PFSK-1 (cell line): Measurements from ENCODE around the gene CD274.

Experiments used
- FOXP2 ChIP-seq: optimal IDR thresholded peaks from 2 replicates; pipeline ENCODE3; 2011; ENCODE audit warnings: borderline replicate concordance, control low read depth, inconsistent platforms; ENCODE audit not compliant: insufficient read depth; ENCODE audit errors: extremely low read length, extremely low read depth
- POLR2AphosphoS5 ChIP-seq: IDR thresholded peaks from 2 replicates; pipeline ENCODE4 v1.6.1; 2012; ENCODE audit warnings: low read depth, mild to moderate bottlenecking, control low read depth, low read length, moderate library complexity
- SIN3A ChIP-seq: IDR thresholded peaks from 2 replicates; pipeline ENCODE4 v1.6.1; 2012; ENCODE audit warnings: mild to moderate bottlenecking, low read length, moderate library complexity, borderline replicate concordance; ENCODE audit not compliant: insufficient read depth
- TAF1 ChIP-seq: IDR thresholded peaks from 2 replicates; pipeline ENCODE4 v1.6.1; 2012; ENCODE audit warnings: low read length, control low read depth, borderline replicate concordance; ENCODE audit not compliant: insufficient read depth
- TF ChIP-seq, protein P1 (sequence below), 2 experiments: IDR thresholded peaks; 2 replicates each; pipeline versions ENCODE4 v1.6.1 to v1.8.0; 2011 to 2012; ENCODE audit warnings: low read depth in 2 of 2, low read length in 2 of 2, control low read depth in 1 of 2, inconsistent platforms in 1 of 2, mild to moderate bottlenecking in 1 of 2, moderate library complexity in 1 of 2; ENCODE audit not compliant: insufficient read depth in 1 of 2

The CD274 gene

GRCh38 chr9:5479994-5480694 lies 29.8 kb downstream of the CD274 start:
- no peak for TF ChIP-seq POLR2AphosphoS5
- no peak for TF ChIP-seq FOXP2
- TF ChIP-seq TAF1 = no peak
- TF ChIP-seq, protein P1, sequence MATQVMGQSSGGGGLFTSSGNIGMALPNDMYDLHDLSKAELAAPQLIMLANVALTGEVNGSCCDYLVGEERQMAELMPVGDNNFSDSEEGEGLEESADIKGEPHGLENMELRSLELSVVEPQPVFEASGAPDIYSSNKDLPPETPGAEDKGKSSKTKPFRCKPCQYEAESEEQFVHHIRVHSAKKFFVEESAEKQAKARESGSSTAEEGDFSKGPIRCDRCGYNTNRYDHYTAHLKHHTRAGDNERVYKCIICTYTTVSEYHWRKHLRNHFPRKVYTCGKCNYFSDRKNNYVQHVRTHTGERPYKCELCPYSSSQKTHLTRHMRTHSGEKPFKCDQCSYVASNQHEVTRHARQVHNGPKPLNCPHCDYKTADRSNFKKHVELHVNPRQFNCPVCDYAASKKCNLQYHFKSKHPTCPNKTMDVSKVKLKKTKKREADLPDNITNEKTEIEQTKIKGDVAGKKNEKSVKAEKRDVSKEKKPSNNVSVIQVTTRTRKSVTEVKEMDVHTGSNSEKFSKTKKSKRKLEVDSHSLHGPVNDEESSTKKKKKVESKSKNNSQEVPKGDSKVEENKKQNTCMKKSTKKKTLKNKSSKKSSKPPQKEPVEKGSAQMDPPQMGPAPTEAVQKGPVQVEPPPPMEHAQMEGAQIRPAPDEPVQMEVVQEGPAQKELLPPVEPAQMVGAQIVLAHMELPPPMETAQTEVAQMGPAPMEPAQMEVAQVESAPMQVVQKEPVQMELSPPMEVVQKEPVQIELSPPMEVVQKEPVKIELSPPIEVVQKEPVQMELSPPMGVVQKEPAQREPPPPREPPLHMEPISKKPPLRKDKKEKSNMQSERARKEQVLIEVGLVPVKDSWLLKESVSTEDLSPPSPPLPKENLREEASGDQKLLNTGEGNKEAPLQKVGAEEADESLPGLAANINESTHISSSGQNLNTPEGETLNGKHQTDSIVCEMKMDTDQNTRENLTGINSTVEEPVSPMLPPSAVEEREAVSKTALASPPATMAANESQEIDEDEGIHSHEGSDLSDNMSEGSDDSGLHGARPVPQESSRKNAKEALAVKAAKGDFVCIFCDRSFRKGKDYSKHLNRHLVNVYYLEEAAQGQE (IDR thresholded peaks at IDR 0.05; ENCODE audit: insufficient read depth in 1 of 2, low read depth in 2 of 2, low read length in 2 of 2) = no peak
- no peak for TF ChIP-seq SIN3A

DNA sequence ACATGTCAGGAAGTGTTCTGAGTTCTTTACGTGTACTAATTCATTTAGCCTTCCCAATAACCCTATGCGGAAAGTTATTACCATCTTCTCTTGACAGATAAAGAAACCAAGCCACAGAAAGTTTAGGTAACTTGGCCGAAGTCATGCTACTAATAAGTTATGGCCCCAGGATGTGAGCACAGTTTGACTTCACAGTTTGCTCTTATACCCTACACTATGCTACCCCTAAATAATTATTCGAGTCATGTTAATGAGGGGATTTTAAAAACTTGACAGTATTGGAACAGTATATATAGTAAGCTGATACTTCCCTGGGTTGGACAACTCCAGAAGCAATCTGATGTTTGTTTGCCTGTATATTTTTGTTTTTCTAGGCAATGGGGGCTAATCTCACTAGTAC lies 30.6 kb downstream of the CD274 start:
- TF ChIP-seq, protein P1 (IDR thresholded peaks at IDR 0.05; ENCODE audit: insufficient read depth in 1 of 2, low read depth in 2 of 2, low read length in 2 of 2) = no peak
- TF ChIP-seq TAF1 (no peak), SIN3A (no peak), POLR2AphosphoS5 (no peak), FOXP2 (no peak)

DNA sequence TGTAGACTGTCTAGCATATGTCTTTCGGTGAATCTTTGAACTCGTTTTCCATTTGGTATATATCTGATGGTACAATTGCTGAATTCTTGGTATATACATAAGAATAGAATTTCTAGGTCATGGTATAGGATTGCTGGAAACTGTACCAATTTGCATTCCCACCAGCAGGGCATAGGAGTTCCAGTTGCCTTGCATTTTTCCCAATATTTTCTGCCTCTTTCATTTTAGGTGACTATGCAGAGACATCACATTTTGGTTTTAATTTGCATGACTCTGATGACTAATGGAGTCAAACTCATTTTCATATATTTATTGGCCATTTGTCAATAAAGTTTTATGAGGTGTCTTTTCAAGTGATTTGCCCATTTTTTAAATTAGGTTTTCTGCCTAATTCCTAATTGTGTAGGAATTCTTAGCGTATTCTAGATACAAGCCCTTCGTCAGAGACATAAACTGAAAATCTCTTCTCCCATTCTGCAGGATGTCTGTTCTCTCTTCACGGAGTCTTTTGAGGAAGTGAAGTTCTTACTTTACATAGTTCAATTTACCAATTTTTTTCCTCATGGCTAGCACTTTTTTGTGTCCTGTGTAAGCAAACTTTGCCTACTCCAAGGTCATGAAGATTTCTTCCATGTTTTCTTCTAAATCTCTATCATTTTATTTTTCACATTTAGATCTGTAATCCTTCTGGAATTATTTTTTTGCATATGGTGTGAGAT lies 31.1 kb downstream of the CD274 start:
- TF ChIP-seq FOXP2 (no peak), POLR2AphosphoS5 (no peak), SIN3A (no peak), TAF1 (no peak)
- TF ChIP-seq, protein P1 (IDR thresholded peaks at IDR 0.05; ENCODE audit: insufficient read depth in 1 of 2, low read depth in 2 of 2, low read length in 2 of 2) = no peak

- TF ChIP-seq, protein P1 (IDR thresholded peaks at IDR 0.05; ENCODE audit: insufficient read depth in 1 of 2, low read depth in 2 of 2, low read length in 2 of 2) = no peak
- TF ChIP-seq POLR2AphosphoS5 (no peak), SIN3A (no peak), TAF1 (no peak), FOXP2 (no peak)
Observed at GRCh38 chr9:5482194-5482593, 31.9 kb downstream of the CD274 start.
